ENCODE data around the gene GOLGA6A. TPM values are rescaled to one million over a fixed set of nuclear protein-coding genes. Genes with fewer than 3 reads are reported as not detected.
A peak's percentile ranks its signal among the peaks of the same experiment; 100 is the strongest.

The GOLGA6A gene
- total and polyA plus RNA-seq, 2 of the 13 experiments (the other 11 are each of a cell fraction or from before 2014, with no cell fraction given), result 0.04 to 0.22 TPM

GRCh38 chr15:74127954-74128784, 45.8 kb upstream of the GOLGA6A start:
- Histone ChIP-seq H3K36me3 (replicated peaks in 1 of 2; ENCODE audit: control insufficient read depth in 1 of 2, insufficient read depth in 2 of 2, low read length in 2 of 2) (no peaks in the 10 kb centered on the region), H3K9me3 (ENCODE audit: low read length) (no peaks in the 10 kb centered on the region), H3K27me3 (ENCODE audit: control insufficient read depth in 1 of 2, insufficient read depth in 2 of 2, low read length in 2 of 2) (peaks cover 10 to 54% of the 10 kb centered on the region in 2 experiments; a peak in 4 of 5 replicates), H4K20me1 (ENCODE audit: insufficient read depth, low read length) (0 out of 2 replicates have a peak, but pooled peaks cover 2% of the 10 kb centered on the region), H3K27ac (ENCODE audit: extremely low read length, insufficient read depth, low read length) (no peak overlapping the region), H3K79me2 (ENCODE audit: insufficient read depth, low read length) (no peaks in the 10 kb centered on the region), H3K9ac (ENCODE audit: insufficient read depth, low read depth, low read length) (no peak overlapping the region), H3K4me1 (ENCODE audit: insufficient read depth, low read length) (no peaks in the 10 kb centered on the region), H2AFZ (ENCODE audit: low read length) (no peak overlapping the region), H3K4me2 (ENCODE audit: low read depth, low read length) (peak overlapping the region; percentile 18; the same call in 1 of the 2 replicates), H3K4me3 (replicated peaks in 1 of 3; ENCODE audit: insufficient read depth in 1 of 3, low read depth in 2 of 3, low read length in 3 of 3) (no peak overlapping the region)
- FAIRE-seq, result no peak
- in situ Hi-C loops (cut with HindIII; ENCODE audit: extremely low pct_ligation_motif_present, low pct_unique_long_range_greater_than_20kb) (loop anchor here (5.0 kb wide), 1 partner anchor 179 kb away; no protein-coding TSS in a partner anchor), intact Hi-C loops (cut with micrococcal nuclease; ENCODE audit: unreplicated experiment) (loop anchor here (1.0 kb wide), 2 partner anchors 175 to 192 kb away; no protein-coding TSS in a partner anchor)
- no peak for ATAC-seq
- ChIA-PET CTCF (ENCODE audit: low intra/inter-chr PET ratio, low total read pairs) (interaction anchor here (1.1 to 3.1 kb wide), 4 partner anchors 174 to 195 kb away, joined by 4 to 19 read pairs (median 12); no protein-coding TSS in a partner anchor), POLR2A (no interaction called here)
- BruUV-seq (replicated peaks), result no TSS peak
- WGBS (ENCODE audit: low lambda C conversion rate), result 13% methylated on average over 28 of the region's 53 CpGs
- DNase-seq (ENCODE audit: low spot score), result no peak
- TF ChIP-seq FOXC1 (CRISPR knock-in tag; IDR thresholded peaks at IDR 0.05; ENCODE audit: borderline replicate concordance) (no peak), ZNF850 (CRISPR knock-in tag; conservative IDR thresholded peaks at IDR 0.05) (no peak), RXRA (CRISPR knock-in tag; IDR thresholded peaks at IDR 0.05) (no peak), PHB2 (IDR thresholded peaks at IDR 0.05; ENCODE audit: partially characterized antibody) (no peak), MTA1 (CRISPR knock-in tag; IDR thresholded peaks at IDR 0.05; ENCODE audit: borderline replicate concordance) (no peak), NCOR1 (IDR thresholded peaks at IDR 0.05; ENCODE audit: borderline replicate concordance, low read length) (no peak), SNAPC4 (CRISPR knock-in tag; IDR thresholded peaks at IDR 0.05) (no peak), PHF21A (CRISPR knock-in tag; IDR thresholded peaks at IDR 0.05) (no peak), ZNF160 (CRISPR knock-in tag; IDR thresholded peaks at IDR 0.05) (no peak), CHD2 (IDR thresholded peaks at IDR 0.05; ENCODE audit: low read depth, low read length) (no peak), ZNF615 (CRISPR knock-in tag; IDR thresholded peaks at IDR 0.05; ENCODE audit: borderline replicate concordance) (no peak), ZBTB49 (CRISPR knock-in tag; IDR thresholded peaks at IDR 0.05; ENCODE audit: borderline replicate concordance) (no peak), ZFP82 (CRISPR knock-in tag; IDR thresholded peaks at IDR 0.05; ENCODE audit: borderline replicate concordance) (no peak), ZNF589 (CRISPR knock-in tag; conservative IDR thresholded peaks at IDR 0.05) (no peak), HMG20A (CRISPR knock-in tag; IDR thresholded peaks at IDR 0.05; ENCODE audit: borderline replicate concordance) (no peak)

Data from HepG2 (cell line).